NCI-H2029 (cell line): ENCODE data around the gene TMTC1.
"Not testable (repeated sequence)": the region's sequence is repeated elsewhere in the genome, so short reads cannot be mapped to it uniquely, and the experiment has no call there.

Source experiments
- DNase-seq: peaks from one replicate; lab custom pipeline; 2025; lab: John Stamatoyannopoulos, UW

The TMTC1 gene

GRCh38 chr12:29783773-29784666, at the start of gene TMTC1:
Gene TMTC1 (minus strand): TSS chr12:29783942. CDS start chr12:29783751, 191 bp downstream.
- DNase-seq = peak; percentile 17

GRCh38 chr12:29831173-29831572, 47.4 kb upstream of the TMTC1 start:
- no peak for DNase-seq

GRCh38 chr12:29830391-29830790, 46.6 kb upstream of the TMTC1 start:
- DNase-seq = no peak

GRCh38 chr12:29818916-29819623, 35.3 kb upstream of the TMTC1 start:
- DNase-seq = no peak

GRCh38 chr12:29816874-29817725, 33.4 kb upstream of the TMTC1 start:
- no peak for DNase-seq

- not testable (repeated sequence) for DNase-seq
These were observed 26.0 kb upstream of the TMTC1 start for GRCh38 chr12:29809616-29810361.

GRCh38 chr12:29807129-29807528, 23.4 kb upstream of the TMTC1 start:
- DNase-seq = no peak

- DNase-seq = no peak
These were observed 20.3 kb upstream of the TMTC1 start for GRCh38 chr12:29804019-29804418.

- no peak for DNase-seq
These were observed 15.8 kb upstream of the TMTC1 start for GRCh38 chr12:29799591-29799990.

- no peak for DNase-seq
These were observed 14.0 kb upstream of the TMTC1 start for GRCh38 chr12:29797565-29798355.

- no peak for DNase-seq
These were observed 13.1 kb upstream of the TMTC1 start for GRCh38 chr12:29796823-29797263.

GRCh38 chr12:29795715-29796114, 12.0 kb upstream of the TMTC1 start:
- DNase-seq = no peak

GRCh38 chr12:29794862-29795261, 11.1 kb upstream of the TMTC1 start:
- no peak for DNase-seq

GRCh38 chr12:29792853-29793252, 9.1 kb upstream of the TMTC1 start:
- no peak for DNase-seq

GRCh38 chr12:29792132-29792531, 8.4 kb upstream of the TMTC1 start:
- DNase-seq = no peak

- DNase-seq = peak; percentile 14
These were observed 620 bp downstream of the TMTC1 start for GRCh38 chr12:29782871-29783772.

GRCh38 chr12:29782285-29782870, 1.4 kb downstream of the TMTC1 start:
- DNase-seq = peak; percentile 72

GRCh38 chr12:29781705-29782266, 2.0 kb downstream of the TMTC1 start:
- DNase-seq = no peak

GRCh38 chr12:29781188-29781587, 2.6 kb downstream of the TMTC1 start:
- no peak for DNase-seq
